ENCODE results near the gene GRID2.

DNA sequence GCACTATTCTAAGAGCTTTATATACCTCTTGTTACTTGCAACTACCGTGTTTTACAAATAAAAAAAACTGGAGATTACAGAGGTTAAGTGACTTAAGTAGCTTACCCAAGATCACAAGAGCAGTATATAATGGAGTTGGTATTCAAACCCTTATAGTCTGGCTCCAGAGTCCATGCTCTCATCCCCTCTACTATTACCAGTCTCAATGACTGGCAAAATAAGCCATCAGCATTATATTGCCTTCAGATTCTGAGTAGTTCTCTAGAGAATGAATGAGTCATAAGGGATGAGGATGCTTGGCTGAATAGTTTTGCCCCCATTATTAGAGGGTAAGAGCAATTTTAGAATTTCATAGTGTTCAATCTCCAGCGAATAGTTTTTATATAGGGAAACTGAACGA, 1354.7 kb downstream of the GRID2 start:
- TF ChIP-seq, protein P1, sequence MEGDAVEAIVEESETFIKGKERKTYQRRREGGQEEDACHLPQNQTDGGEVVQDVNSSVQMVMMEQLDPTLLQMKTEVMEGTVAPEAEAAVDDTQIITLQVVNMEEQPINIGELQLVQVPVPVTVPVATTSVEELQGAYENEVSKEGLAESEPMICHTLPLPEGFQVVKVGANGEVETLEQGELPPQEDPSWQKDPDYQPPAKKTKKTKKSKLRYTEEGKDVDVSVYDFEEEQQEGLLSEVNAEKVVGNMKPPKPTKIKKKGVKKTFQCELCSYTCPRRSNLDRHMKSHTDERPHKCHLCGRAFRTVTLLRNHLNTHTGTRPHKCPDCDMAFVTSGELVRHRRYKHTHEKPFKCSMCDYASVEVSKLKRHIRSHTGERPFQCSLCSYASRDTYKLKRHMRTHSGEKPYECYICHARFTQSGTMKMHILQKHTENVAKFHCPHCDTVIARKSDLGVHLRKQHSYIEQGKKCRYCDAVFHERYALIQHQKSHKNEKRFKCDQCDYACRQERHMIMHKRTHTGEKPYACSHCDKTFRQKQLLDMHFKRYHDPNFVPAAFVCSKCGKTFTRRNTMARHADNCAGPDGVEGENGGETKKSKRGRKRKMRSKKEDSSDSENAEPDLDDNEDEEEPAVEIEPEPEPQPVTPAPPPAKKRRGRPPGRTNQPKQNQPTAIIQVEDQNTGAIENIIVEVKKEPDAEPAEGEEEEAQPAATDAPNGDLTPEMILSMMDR (IDR thresholded peaks at IDR 0.05) = no peak
- TF ChIP-seq ZFX (IDR thresholded peaks at IDR 0.05; ENCODE audit: borderline replicate concordance) = no peak
